Measurements from ENCODE around the gene THAP11. TPM values are rescaled to one million over a fixed set of nuclear protein-coding genes. Genes with fewer than 3 reads are reported as not detected.

THAP11 gene
- polyA plus RNA-seq, 2 of the 4 experiments (the other 2 are of a cell fraction): 30.9 to 33.2 TPM

GRCh38 chr16:67877064-67877463 lies 34.9 kb downstream of the THAP11 start:
- DNase-seq (ENCODE audit: low read depth in 1 of 2, low spot score in 1 of 2) (no peak), FAIRE-seq (no peak), ATAC-seq (no peak)
- ChIA-PET POLR2A (no interaction called here), CTCF (interaction anchor here (0.6 to 17.4 kb wide), 5 partner anchors 11 to 392 kb away, joined by 3 to 370 read pairs (median 4); partner anchors contain the start of genes CTRL and PSMB10)
- no peaks in the 10 kb centered on the region for H3K9me3 ChIP-seq
- TF ChIP-seq JUN (IDR thresholded peaks at IDR 0.05) (no peak), RARB (CRISPR knock-in tag; IDR thresholded peaks at IDR 0.05) (no peak), CHD2 (IDR thresholded peaks at IDR 0.05; ENCODE audit: low read length, partially characterized antibody) (no peak), MAX (IDR thresholded peaks at IDR 0.05) (no peak), MYC (IDR thresholded peaks at IDR 0.05; ENCODE audit: borderline replicate concordance, low read length) (no peak), TFCP2L1 (CRISPR knock-in tag; IDR thresholded peaks at IDR 0.05) (no peak), NR3C1 (IDR thresholded peaks at IDR 0.05) (no peak), CHD4 (IDR thresholded peaks at IDR 0.05; ENCODE audit: borderline replicate concordance) (no peak), ZFP36 (IDR thresholded peaks at IDR 0.05; ENCODE audit: borderline replicate concordance, partially characterized antibody) (no peak), FOXS1 (CRISPR knock-in tag; IDR thresholded peaks at IDR 0.05) (no peak), HES2 (IDR thresholded peaks at IDR 0.05) (no peak), ZNF302 (CRISPR knock-in tag; IDR thresholded peaks at IDR 0.05) (no peak), RCOR1 (IDR thresholded peaks at IDR 0.05; ENCODE audit: low read depth, low read length) (no peak), ZC3H11A (IDR thresholded peaks at IDR 0.05) (no peak), EHF (CRISPR knock-in tag; IDR thresholded peaks at IDR 0.05) (no peak)
- H3K4me1 ChIP-seq: peaks cover 16% of the 10 kb centered on the region; the same call in 2 of the 3 replicates
- WGBS (ENCODE audit: missing lambda C conversion rate): 97% methylated on average over 11 of the region's 11 CpGs
- no peak overlapping the region for H3K4me2 ChIP-seq
- no peak overlapping the region for H3K4me3 ChIP-seq
- no peak overlapping the region for H3K27ac ChIP-seq

- FAIRE-seq: no peak
- Histone ChIP-seq H3K4me1 (peaks cover 11% of the 10 kb centered on the region; the same call in 2 of the 3 replicates), H3K9me3 (no peaks in the 10 kb centered on the region), H3K4me3 (no peak overlapping the region), H3K27ac (no peak overlapping the region), H3K4me2 (no peak overlapping the region)
- ChIA-PET POLR2A (no interaction called here), CTCF (interaction anchor here (0.9 to 17.4 kb wide), 3 partner anchors 9 to 49 kb away, joined by 3 to 370 read pairs (median 4); partner anchors contain the start of genes CTRL and PSMB10)
- no peak for TF ChIP-seq JUNB (IDR thresholded peaks at IDR 0.05)
- TF ChIP-seq SREBF2 (IDR thresholded peaks at IDR 0.05): no peak
- no peak for TF ChIP-seq POLR2A (IDR thresholded peaks at IDR 0.05; ENCODE audit: low read length)
- no peak for TF ChIP-seq EHMT2 (IDR thresholded peaks at IDR 0.05; ENCODE audit: low read depth)
- TF ChIP-seq NR3C1 (IDR thresholded peaks at IDR 0.05): no peak
- TF ChIP-seq RCOR1 (IDR thresholded peaks at IDR 0.05; ENCODE audit: low read depth, low read length): no peak
- TF ChIP-seq TFCP2L1 (CRISPR knock-in tag; IDR thresholded peaks at IDR 0.05): no peak
- TF ChIP-seq CHD4 (IDR thresholded peaks at IDR 0.05; ENCODE audit: borderline replicate concordance): no peak
- no peak for TF ChIP-seq MAZ (IDR thresholded peaks at IDR 0.05; ENCODE audit: borderline replicate concordance, low read depth, low read length)
- no peak for TF ChIP-seq RNF2 (IDR thresholded peaks at IDR 0.05; ENCODE audit: borderline replicate concordance, low read depth)
- no peak for TF ChIP-seq BHLHE40 (IDR thresholded peaks at IDR 0.05; ENCODE audit: low read depth, low read length)
- TF ChIP-seq E2F6 (IDR thresholded peaks at IDR 0.05; ENCODE audit: borderline replicate concordance, low read depth): no peak
- TF ChIP-seq HMGXB4 (CRISPR knock-in tag; IDR thresholded peaks at IDR 0.05; ENCODE audit: borderline replicate concordance): no peak
- no peak for TF ChIP-seq JUN (IDR thresholded peaks at IDR 0.05)
- TF ChIP-seq HOXB13 (CRISPR knock-in tag; IDR thresholded peaks at IDR 0.05; ENCODE audit: low read depth): no peak
- no peak for TF ChIP-seq SMC3 (IDR thresholded peaks at IDR 0.05)
- TF ChIP-seq HOXB5 (CRISPR knock-in tag; IDR thresholded peaks at IDR 0.05): no peak
- TF ChIP-seq MYC (IDR thresholded peaks at IDR 0.05; ENCODE audit: borderline replicate concordance, low read length): no peak
- TF ChIP-seq POLR2AphosphoS2 (conservative IDR thresholded peaks at IDR 0.05; ENCODE audit: low read length): no peak
- no peak for ATAC-seq
- no peak for DNase-seq (ENCODE audit: low read depth in 1 of 2, low spot score in 1 of 2)
- 79% methylated on average over 5 of the region's 6 CpGs for WGBS (ENCODE audit: missing lambda C conversion rate)
These were observed 36.1 kb downstream of the THAP11 start for GRCh38 chr16:67878232-67878631.

Measured in A549 (cell line).